ENCODE data around the gene KLHL15.

DNA sequence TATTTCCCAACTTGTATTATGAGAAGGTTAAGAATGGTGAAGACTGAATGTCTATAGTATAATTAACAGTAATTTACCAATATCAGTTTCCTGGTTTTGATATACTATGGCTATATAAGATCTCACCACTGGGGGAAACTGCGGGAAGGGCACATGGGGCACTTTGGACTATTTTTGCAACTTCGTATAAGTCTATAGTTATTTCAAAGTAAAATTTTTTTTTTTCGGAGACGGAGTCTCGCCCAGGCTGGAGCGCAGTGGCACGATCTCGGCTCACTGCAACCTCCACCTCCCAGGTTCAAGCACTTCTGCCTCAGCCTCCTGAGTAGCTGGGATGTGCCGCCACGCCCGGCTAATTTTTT, 73.1 kb downstream of the KLHL15 start:
- no peak for TF ChIP-seq CTCF (conservative IDR thresholded peaks at IDR 0.05; ENCODE audit: low read depth, low read length)
- TF ChIP-seq POLR2A (IDR thresholded peaks at IDR 0.05; ENCODE audit: low read depth, low read length): no peak
- no peak for TF ChIP-seq RCOR1 (IDR thresholded peaks at IDR 0.05; ENCODE audit: insufficient replicate concordance, low read length)
- no peak for TF ChIP-seq FOS (IDR thresholded peaks at IDR 0.05; ENCODE audit: low read depth, low read length)
- TF ChIP-seq CEBPB (IDR thresholded peaks at IDR 0.05; ENCODE audit: low read depth, low read length): no peak
- no peak for TF ChIP-seq MAZ (IDR thresholded peaks at IDR 0.05; ENCODE audit: borderline replicate concordance, low read depth, low read length)
- TF ChIP-seq, protein P1, sequence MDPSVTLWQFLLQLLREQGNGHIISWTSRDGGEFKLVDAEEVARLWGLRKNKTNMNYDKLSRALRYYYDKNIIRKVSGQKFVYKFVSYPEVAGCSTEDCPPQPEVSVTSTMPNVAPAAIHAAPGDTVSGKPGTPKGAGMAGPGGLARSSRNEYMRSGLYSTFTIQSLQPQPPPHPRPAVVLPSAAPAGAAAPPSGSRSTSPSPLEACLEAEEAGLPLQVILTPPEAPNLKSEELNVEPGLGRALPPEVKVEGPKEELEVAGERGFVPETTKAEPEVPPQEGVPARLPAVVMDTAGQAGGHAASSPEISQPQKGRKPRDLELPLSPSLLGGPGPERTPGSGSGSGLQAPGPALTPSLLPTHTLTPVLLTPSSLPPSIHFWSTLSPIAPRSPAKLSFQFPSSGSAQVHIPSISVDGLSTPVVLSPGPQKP (IDR thresholded peaks at IDR 0.05; ENCODE audit: borderline replicate concordance, low read depth, low read length): no peak
- no peak for TF ChIP-seq CHD1 (IDR thresholded peaks at IDR 0.05; ENCODE audit: low read depth, low read length)
- no peak for TF ChIP-seq RAD21 (IDR thresholded peaks at IDR 0.05; ENCODE audit: low read length)
